NCI-H524 (cell line): ENCODE results near the gene SYNE4.

Experiments
- DNase-seq, 2 experiments: peaks; one replicate each; lab custom pipeline; 2025; lab: John Stamatoyannopoulos, UW

Gene SYNE4

GRCh38 chr19:36026091-36026876 lies 17.7 kb upstream of the SYNE4 start:
- no peak for DNase-seq

GRCh38 chr19:36025541-36025940 lies 16.9 kb upstream of the SYNE4 start:
- DNase-seq: no peak

GRCh38 chr19:36023432-36023831 lies 14.8 kb upstream of the SYNE4 start:
- DNase-seq: no peak

GRCh38 chr19:36019061-36019670 lies 10.6 kb upstream of the SYNE4 start:
- no peak for DNase-seq

GRCh38 chr19:36014012-36014924 lies 5.7 kb upstream of the SYNE4 start, which contains the start of gene ALKBH6:
Gene ALKBH6, minus strand, starts transcription at chr19:36014213. Its CDS starts 816 bp downstream, at chr19:36013397.
- DNase-seq: peak; percentile 100

- no peak for DNase-seq
Observed at GRCh38 chr19:36013280-36014011, 4.8 kb upstream of the SYNE4 start.

GRCh38 chr19:36010402-36010801 lies 1.8 kb upstream of the SYNE4 start:
- DNase-seq: no peak

GRCh38 chr19:36009633-36010379 lies 1.2 kb upstream of the SYNE4 start:
- no peak for DNase-seq

- peak in 1 of 2 experiments; percentile 27 for DNase-seq
Observed at GRCh38 chr19:36009220-36009619, 607 bp upstream of the SYNE4 start.

- DNase-seq: no peak
Observed at GRCh38 chr19:36006955-36007354, 1.7 kb downstream of the SYNE4 start.

GRCh38 chr19:36003284-36003683 lies 5.3 kb downstream of the SYNE4 start:
- DNase-seq: no peak

GRCh38 chr19:36001605-36002004 lies 7.0 kb downstream of the SYNE4 start:
- DNase-seq: no peak

GRCh38 chr19:35996777-35997176 lies 11.8 kb downstream of the SYNE4 start:
- DNase-seq: no peak

GRCh38 chr19:35995048-35995993 lies 13.3 kb downstream of the SYNE4 start, which contains the start of gene SDHAF1:
Gene SDHAF1, plus strand, starts transcription at chr19:35995188. Its CDS starts 87 bp downstream, at chr19:35995275.
- peak; percentile 87 to 95 for DNase-seq

- DNase-seq: no peak
Observed at GRCh38 chr19:35993923-35994598, 14.6 kb downstream of the SYNE4 start.

GRCh38 chr19:35992907-35993765 lies 15.5 kb downstream of the SYNE4 start:
- no peak for DNase-seq

- peak; percentile 74 to 79 for DNase-seq
Observed at GRCh38 chr19:35991731-35992450, 16.7 kb downstream of the SYNE4 start.
